ENCODE data around the gene SYTL2. TPM values are rescaled to one million over a fixed set of nuclear protein-coding genes. Genes with fewer than 3 reads are reported as not detected.
"Not testable (repeated sequence)": the region's sequence is repeated elsewhere in the genome, so short reads cannot be mapped to it uniquely, and the experiment has no call there.

Gene SYTL2, protein sequence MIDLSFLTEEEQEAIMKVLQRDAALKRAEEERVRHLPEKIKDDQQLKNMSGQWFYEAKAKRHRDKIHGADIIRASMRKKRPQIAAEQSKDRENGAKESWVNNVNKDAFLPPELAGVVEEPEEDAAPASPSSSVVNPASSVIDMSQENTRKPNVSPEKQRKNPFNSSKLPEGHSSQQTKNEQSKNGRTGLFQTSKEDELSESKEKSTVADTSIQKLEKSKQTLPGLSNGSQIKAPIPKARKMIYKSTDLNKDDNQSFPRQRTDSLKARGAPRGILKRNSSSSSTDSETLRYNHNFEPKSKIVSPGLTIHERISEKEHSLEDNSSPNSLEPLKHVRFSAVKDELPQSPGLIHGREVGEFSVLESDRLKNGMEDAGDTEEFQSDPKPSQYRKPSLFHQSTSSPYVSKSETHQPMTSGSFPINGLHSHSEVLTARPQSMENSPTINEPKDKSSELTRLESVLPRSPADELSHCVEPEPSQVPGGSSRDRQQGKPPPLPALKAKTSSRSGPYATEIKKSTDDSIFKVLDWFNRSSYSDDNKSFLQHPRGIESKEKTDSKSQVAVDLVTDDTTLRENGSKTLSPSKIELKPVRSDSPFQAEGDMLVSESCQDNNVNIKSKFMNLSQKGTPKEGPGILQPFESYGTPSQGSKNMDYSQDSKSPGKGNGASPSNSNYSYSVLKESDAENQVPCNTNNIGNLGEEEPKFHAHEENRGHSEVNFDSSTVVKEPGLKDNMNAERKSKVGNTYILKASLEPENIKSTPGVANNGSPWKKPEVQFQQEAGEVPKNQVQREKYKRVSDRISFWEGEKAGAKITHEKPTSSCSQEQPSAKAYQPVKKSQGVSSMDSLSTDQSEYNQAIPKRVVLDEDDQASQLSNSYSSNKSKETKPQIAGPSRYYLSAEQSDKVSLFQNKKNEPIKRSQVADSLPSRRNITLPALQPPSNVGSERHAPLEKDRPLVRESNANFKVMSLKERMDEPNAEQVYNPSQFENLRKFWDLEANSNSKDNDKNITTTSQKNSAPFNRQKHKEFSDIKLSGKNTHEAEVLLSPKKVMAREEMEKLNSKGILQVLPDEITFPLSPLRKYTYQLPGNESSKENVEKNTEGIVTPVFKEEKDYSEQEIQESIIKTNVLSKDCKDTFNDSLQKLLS (N-terminal part only)
- total RNA-seq: 10 to 100 TPM; 21.9 to 71.2 (median 28.8) TPM

DNA sequence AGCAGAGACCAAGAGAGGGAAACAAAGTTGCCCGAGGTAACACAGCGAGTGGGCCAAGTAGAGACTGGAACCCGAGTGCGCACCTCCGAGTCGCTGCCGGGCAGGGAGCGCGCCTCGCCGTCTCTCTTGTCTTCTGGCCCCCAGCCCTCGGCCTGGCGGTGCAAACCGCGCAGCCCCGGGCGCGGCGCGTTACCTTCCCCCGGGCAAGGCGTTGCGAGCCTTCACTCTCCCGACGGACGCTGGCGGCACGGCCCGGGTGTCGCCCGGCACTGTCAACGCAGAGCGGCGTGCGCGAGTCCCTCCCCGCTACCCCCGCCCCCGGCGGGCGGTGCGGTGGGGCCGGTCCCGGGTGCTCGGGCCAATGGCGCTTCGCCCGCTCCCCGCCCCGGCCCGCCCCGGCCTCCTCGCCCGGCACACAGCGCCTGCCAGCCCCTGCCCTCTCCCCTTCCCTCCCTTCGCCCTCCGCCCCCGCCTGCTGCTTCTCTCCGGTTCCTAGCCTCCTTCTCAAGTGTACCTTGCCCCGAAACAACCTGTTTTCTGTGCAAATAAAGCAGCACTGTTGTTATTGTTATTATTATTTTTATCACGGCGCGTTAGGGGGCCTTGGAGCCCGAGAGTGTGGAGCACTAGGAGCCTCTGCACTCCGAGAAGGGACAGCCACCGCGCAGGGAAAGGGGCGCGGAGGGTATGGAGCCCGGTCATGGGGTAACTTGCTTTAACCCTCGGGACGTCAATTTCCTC, at the start of gene SYTL2:
Gene SYTL2 (minus strand): TSS at position 271 of the 741 bp plus-strand sequence. CDS start 53,416 bp downstream, outside the sequence.
- peak; percentile 8 to 22 for DNase-seq (ENCODE audit: low spot score in 2 of 2)
- Histone ChIP-seq H3K9me3 (no peaks in the 10 kb centered on the region), H3K4me1 (peaks cover 0 to 19% (median 0%) of the 10 kb centered on the region in 4 donors), H3K36me3 (no peaks in the 10 kb centered on the region), H3K4me3 (peak within 1 kb of the TSS; percentile 35 to 68 (median 60)), H3K27ac (peak within 1 kb of the TSS in 3 of 4 donors; percentile 24 to 61 (median 49)), H3K27me3 (no peaks in the 10 kb centered on the region)
- 1% methylated on average over 25 to 60 of the region's 72 CpGs for WGBS, 2 donors
- TF ChIP-seq, protein P1, sequence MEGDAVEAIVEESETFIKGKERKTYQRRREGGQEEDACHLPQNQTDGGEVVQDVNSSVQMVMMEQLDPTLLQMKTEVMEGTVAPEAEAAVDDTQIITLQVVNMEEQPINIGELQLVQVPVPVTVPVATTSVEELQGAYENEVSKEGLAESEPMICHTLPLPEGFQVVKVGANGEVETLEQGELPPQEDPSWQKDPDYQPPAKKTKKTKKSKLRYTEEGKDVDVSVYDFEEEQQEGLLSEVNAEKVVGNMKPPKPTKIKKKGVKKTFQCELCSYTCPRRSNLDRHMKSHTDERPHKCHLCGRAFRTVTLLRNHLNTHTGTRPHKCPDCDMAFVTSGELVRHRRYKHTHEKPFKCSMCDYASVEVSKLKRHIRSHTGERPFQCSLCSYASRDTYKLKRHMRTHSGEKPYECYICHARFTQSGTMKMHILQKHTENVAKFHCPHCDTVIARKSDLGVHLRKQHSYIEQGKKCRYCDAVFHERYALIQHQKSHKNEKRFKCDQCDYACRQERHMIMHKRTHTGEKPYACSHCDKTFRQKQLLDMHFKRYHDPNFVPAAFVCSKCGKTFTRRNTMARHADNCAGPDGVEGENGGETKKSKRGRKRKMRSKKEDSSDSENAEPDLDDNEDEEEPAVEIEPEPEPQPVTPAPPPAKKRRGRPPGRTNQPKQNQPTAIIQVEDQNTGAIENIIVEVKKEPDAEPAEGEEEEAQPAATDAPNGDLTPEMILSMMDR (IDR thresholded peaks at IDR 0.05): peak in 3 of 5 experiments; percentile 2 to 22 (median 18)
- TF ChIP-seq EP300 (IDR thresholded peaks at IDR 0.05) (peak in 1 of 2 donors; percentile 58), POLR2A (IDR thresholded peaks at IDR 0.05) (peak in 1 of 2 donors; percentile 54)

DNA sequence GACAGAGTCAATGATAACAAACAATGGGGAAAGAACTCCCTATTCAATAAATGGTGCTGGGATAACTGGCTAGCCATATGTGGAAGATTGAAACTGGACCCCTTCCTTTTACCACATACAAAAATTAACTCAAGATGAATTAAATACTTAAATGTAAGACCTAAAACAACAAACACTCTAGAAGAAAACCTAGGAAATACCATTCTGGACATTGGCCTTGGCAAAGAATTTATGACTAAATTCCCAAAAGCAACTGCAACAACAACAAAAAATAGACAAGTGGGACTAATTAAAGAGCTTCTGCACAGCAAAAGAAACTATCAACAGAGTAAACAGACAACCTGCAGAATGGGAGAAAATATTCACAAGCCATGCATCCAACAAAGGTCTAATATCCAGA, 48.6 kb upstream of the SYTL2 start:
- not testable (repeated sequence) for DNase-seq (ENCODE audit: low spot score in 2 of 2); H3K4me1 ChIP-seq; H3K36me3 ChIP-seq; H3K27me3 ChIP-seq; H3K9me3 ChIP-seq; H3K27ac ChIP-seq; H3K4me3 ChIP-seq

DNA sequence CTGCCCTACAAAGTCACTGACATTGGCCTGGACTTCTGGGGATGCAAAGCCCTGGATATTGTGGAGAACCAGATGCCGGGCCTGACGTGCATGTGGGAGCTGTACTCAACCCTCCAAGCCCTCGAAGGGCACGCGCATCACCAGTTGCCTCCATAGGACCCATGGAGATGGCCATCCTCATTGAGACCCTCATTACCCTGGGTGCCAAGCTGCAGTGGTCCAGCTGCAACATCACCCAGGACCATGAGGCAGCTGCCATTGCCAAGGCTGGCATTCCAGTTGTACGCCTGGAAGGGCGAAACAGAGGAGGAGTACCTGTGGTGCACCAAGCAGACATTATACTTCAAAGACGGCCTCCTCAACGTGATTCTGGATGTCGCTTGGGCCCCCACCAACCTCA, 46.2 kb upstream of the SYTL2 start:
- H3K36me3 ChIP-seq: no peaks in the 10 kb centered on the region
- no peaks in the 10 kb centered on the region for H3K9me3 ChIP-seq
- 94 to 98% methylated on average over 7 to 10 of the region's 10 CpGs for WGBS, 2 donors
- TF ChIP-seq EP300 (IDR thresholded peaks at IDR 0.05): no peak
- TF ChIP-seq, protein P1 (IDR thresholded peaks at IDR 0.05): no peak
- no peak for TF ChIP-seq POLR2A (IDR thresholded peaks at IDR 0.05)
- DNase-seq (ENCODE audit: low spot score in 2 of 2): no peak
- H3K27ac ChIP-seq: no peak overlapping the region
- H3K4me1 ChIP-seq: peaks cover 0 to 15% (median 2%) of the 10 kb centered on the region in 4 donors
- no peak overlapping the region for H3K4me3 ChIP-seq
- no peaks in the 10 kb centered on the region for H3K27me3 ChIP-seq

DNA sequence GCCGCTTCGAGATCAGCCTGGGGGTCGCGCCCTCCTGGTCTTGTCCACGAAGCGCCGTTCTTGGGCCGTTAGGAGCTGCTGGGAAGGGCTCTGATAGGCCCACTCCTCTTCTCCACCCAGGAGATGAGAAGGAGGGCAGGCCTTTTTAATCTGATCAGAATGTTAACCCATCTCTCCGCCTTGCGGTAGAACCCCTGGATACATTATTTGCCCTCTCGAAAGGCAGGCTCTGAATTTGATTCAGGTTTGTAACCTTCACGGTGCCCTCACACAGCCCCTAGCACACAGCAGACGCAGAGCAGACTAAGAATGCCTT, 44.4 kb upstream of the SYTL2 start, which contains the start of gene CCDC83:
Gene CCDC83 (plus strand): TSS at position 43 of the 316 bp plus-strand sequence. CDS start 9,741 bp downstream, outside the sequence.
- TF ChIP-seq, protein P1 (IDR thresholded peaks at IDR 0.05): no peak
- no peak for TF ChIP-seq POLR2A (IDR thresholded peaks at IDR 0.05)
- TF ChIP-seq EP300 (IDR thresholded peaks at IDR 0.05): no peak
- DNase-seq (ENCODE audit: low spot score in 2 of 2): no peak

More for the DNA sequence above, 44.4 kb upstream of the SYTL2 start, which contains the start of gene CCDC83:
- Histone ChIP-seq H3K4me1 (peaks cover 0 to 15% (median 2%) of the 10 kb centered on the region in 4 donors), H3K27ac (peak within 1 kb of the TSS; percentile 33 to 91 (median 79)), H3K36me3 (no peaks in the 10 kb centered on the region), H3K9me3 (no peaks in the 10 kb centered on the region), H3K4me3 (peak within 1 kb of the TSS; percentile 36 to 62 (median 52)), H3K27me3 (no peaks in the 10 kb centered on the region)
- WGBS, 2 donors: 24 to 31% methylated on average over 13 of the region's 13 CpGs

All from tibial nerve (tissue), 4 donors.